AG04449 (cell line): ENCODE measurements around the gene C10orf95.

ENCODE experiments used
- CTCF ChIA-PET: fragments of 350-600 bp; formaldehyde crosslinking; extraction: SDS; loops from one replicate; lab custom pipeline; 2021; ENCODE audit warnings: antibody characterized with exemption; lab: Yijun Ruan, JAX
- POLR2A ChIA-PET: fragments of 400-600, 350-600 bp; formaldehyde crosslinking; extraction: SDS; loops from one replicate; lab custom pipeline; 2020; ENCODE audit warnings: antibody characterized with exemption, inconsistent platforms; lab: Yijun Ruan, JAX
- DNase-seq: peaks from one replicate; pipeline ENCODE4 v3.0.0-alpha.2; 2010; ENCODE audit warnings: low read depth, low spot score
- H3K4me3 ChIP-seq: 2 replicates; pipeline ENCODE4 v1.5.1; 2011; ENCODE audit warnings: low read depth, mild to moderate bottlenecking, control low read depth, low read length
- TF ChIP-seq, protein P1 (sequence below): IDR thresholded peaks from one replicate; pipeline ENCODE4 v1.5.1; 2011; ENCODE audit warnings: mild to moderate bottlenecking, moderate library complexity, low read length, control low read depth, inconsistent platforms; ENCODE audit not compliant: insufficient read depth; ENCODE audit errors: missing control alignments

The C10orf95 gene

GRCh38 chr10:102476466-102477141, 25.3 kb upstream of the C10orf95 start:
- no peak for DNase-seq
- ChIA-PET POLR2A (no interaction called here), CTCF (interaction anchor here (1.1 to 6.7 kb wide), 4 partner anchors 13 to 241 kb away, joined by 3 to 101 read pairs (median 3); partner anchors contain the start of gene C10orf95)

GRCh38 chr10:102475451-102476040, 24.2 kb upstream of the C10orf95 start:
- TF ChIP-seq, protein P1, sequence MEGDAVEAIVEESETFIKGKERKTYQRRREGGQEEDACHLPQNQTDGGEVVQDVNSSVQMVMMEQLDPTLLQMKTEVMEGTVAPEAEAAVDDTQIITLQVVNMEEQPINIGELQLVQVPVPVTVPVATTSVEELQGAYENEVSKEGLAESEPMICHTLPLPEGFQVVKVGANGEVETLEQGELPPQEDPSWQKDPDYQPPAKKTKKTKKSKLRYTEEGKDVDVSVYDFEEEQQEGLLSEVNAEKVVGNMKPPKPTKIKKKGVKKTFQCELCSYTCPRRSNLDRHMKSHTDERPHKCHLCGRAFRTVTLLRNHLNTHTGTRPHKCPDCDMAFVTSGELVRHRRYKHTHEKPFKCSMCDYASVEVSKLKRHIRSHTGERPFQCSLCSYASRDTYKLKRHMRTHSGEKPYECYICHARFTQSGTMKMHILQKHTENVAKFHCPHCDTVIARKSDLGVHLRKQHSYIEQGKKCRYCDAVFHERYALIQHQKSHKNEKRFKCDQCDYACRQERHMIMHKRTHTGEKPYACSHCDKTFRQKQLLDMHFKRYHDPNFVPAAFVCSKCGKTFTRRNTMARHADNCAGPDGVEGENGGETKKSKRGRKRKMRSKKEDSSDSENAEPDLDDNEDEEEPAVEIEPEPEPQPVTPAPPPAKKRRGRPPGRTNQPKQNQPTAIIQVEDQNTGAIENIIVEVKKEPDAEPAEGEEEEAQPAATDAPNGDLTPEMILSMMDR, result no peak
- ChIA-PET POLR2A (no interaction called here), CTCF (interaction anchor here (1.3 to 6.7 kb wide), 4 partner anchors 10 to 264 kb away, joined by 3 to 101 read pairs (median 4); no protein-coding TSS in a partner anchor)
- no peak for DNase-seq
- no peak overlapping the region for H3K4me3 ChIP-seq

More at GRCh38 chr10:102476466-102477141, 25.3 kb upstream of the C10orf95 start:
- no peak overlapping the region for H3K4me3 ChIP-seq
- TF ChIP-seq, protein P1, result no peak

DNA sequence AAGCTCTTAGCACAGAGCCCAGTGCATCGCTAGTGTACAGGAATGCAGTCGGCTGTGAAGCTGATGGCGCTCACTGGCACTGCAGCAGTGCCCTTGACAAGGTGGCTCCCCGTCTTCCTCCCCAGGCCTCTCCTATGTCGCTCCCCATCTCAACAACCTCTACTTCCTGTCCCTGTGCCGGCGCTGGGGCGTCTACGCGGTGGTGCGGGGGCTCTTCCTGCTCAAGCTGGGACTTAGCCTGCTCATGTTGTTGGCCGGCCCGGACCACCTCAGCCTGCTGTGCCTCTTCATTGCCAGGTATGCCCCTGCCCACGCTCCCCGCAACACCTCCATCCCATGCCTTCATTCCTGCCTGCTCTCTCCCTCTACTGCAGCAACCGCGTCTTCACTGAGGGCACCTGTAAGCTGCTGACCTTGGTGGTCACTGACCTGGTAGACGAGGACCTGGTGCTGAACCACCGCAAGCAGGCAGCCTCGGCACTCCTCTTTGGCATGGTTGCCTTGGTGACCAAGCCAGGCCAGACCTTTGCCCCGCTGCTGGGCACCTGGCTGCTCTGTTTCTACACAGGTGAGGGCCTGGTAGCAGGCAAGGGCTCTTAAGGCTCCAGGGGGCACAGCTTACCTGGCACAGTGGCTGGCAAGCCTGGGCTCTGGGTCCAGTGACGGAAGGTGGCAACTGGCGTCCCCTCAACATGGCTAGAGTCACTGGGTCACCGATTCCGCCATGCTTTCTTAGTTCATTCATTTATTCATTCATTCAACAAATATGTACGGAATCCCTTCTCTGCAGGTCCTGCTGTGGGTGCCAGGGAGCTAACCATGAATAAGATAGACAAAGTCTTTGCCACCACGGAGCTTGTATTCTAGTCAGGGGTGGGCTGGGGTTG, 22.3 kb upstream of the C10orf95 start:
- POLR2A ChIA-PET, result interaction anchor here (0.8 kb wide), 1 partner anchor 9 kb away, joined by 3 read pairs; no protein-coding TSS in a partner anchor
- CTCF ChIA-PET, result interaction anchor here (1.0 to 1.8 kb wide), 7 partner anchors 11 to 244 kb away, joined by 3 to 6 read pairs (median 3); no protein-coding TSS in a partner anchor
- DNase-seq, result no peak
- no peak overlapping the region for H3K4me3 ChIP-seq
- TF ChIP-seq, protein P1, result no peak

GRCh38 chr10:102470579-102471546, 19.5 kb upstream of the C10orf95 start:
- CTCF ChIA-PET, result interaction anchor here (0.7 to 15.5 kb wide), 5 partner anchors 8 to 69 kb away, joined by 3 to 101 read pairs (median 4); no protein-coding TSS in a partner anchor

DNA sequence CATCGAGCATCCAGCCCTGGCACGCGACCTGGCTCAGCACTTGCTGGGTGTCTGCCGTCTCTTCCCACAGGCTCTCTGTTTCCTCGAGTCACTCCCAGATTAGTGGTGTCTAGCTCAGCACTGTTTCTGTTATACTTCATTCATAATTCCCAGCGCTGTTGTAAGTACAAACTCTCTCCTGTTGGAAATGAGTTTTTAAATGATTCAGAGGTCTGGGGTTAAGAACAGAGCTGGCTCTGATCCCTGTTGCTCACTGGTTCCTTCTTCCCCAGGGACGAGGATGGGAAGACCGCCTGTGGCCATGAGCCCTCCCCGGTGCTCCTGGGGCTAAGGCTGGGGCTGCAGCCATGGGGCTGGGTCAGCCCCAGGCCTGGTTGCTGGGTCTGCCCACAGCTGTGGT, 17.3 kb upstream of the C10orf95 start:
- H3K4me3 ChIP-seq, result no peak overlapping the region
- ChIA-PET POLR2A (no interaction called here), CTCF (interaction anchor here (1.1 to 15.5 kb wide), 3 partner anchors 10 to 47 kb away, joined by 3 to 101 read pairs (median 3); no protein-coding TSS in a partner anchor)
- DNase-seq, result no peak
- TF ChIP-seq, protein P1, result no peak

More at GRCh38 chr10:102470579-102471546, 19.5 kb upstream of the C10orf95 start:
- TF ChIP-seq, protein P1, result no peak
- DNase-seq, result no peak
- H3K4me3 ChIP-seq, result no peak overlapping the region
- POLR2A ChIA-PET, result no interaction called here
